Sigmoid colon (tissue), 4 donors: Measurements from ENCODE around the gene SRSF2.

ENCODE experiments used
- EP300 ChIP-seq, 4 donors: sonication (generic); formaldehyde crosslinking; IDR thresholded peaks; one replicate each; pipeline ENCODE4 v1.6.1; 2017; ENCODE audit warnings: antibody characterized with exemption in 4 of 4
- POLR2A ChIP-seq, 2 donors: fragments of 450-650 bp; IDR thresholded peaks; one replicate each; pipeline ENCODE4 v1.6.1; 2016; ENCODE audit warnings: antibody characterized with exemption in 2 of 2, mild to moderate bottlenecking in 2 of 2, moderate library complexity in 2 of 2
- POLR2AphosphoS5 ChIP-seq, 4 donors: sonication (generic); formaldehyde crosslinking; IDR thresholded peaks; one replicate each; pipeline ENCODE4 v1.6.1; 2017; ENCODE audit warnings: antibody characterized with exemption in 4 of 4
- TF ChIP-seq, protein P1 (sequence below), 4 experiments: fragments of 450-650 bp in 3 of 4; fragments of 200-600 bp in 1 of 4; IDR thresholded peaks; one replicate each; pipeline ENCODE4 v1.5.1; 2016 to 2019; ENCODE audit warnings: antibody characterized with exemption in 4 of 4, mild to moderate bottlenecking in 3 of 4, moderate library complexity in 2 of 4

DNA sequence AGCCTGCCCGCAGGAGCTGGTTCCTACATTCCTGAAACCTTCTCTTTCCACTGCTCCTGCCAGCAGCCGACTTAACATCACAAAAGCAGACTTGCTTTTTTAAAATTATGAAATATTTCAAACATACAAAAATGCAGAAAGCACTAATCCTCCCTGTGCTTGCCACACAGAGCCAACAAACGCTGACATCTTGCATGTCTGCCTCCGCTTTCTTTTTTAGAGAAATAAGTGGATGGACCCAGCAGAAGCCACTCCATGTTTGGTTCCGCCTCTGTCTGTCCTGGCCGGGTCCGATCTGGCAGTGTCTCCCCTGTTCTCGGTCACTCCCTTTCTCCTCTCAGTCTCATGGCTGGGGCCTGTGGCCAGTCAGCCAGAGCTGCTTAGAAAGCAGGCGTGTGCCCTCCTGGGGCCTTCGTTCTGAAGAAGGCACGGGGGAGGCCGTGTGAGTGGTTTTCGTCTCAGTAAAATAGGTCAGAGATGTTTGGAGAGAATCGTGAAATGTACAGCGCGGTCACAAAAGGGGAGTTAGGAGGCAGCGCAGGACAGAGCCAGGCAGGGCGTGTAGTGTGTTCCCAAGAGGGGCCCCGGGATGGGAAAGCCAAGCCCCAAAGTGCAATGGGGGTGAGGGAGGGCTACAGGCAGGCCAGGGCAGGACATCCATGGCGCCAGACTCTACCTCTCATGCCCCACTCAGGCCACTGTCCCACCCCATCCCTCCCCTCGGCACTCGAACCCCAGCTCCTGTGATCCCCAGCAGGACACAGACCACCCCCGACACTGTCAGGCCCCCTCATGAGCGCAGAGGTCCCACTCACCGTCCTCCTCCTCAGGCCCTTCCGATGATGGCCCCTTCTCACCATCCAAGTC lies 49.6 kb downstream of the SRSF2 start:
- TF ChIP-seq, protein P1, sequence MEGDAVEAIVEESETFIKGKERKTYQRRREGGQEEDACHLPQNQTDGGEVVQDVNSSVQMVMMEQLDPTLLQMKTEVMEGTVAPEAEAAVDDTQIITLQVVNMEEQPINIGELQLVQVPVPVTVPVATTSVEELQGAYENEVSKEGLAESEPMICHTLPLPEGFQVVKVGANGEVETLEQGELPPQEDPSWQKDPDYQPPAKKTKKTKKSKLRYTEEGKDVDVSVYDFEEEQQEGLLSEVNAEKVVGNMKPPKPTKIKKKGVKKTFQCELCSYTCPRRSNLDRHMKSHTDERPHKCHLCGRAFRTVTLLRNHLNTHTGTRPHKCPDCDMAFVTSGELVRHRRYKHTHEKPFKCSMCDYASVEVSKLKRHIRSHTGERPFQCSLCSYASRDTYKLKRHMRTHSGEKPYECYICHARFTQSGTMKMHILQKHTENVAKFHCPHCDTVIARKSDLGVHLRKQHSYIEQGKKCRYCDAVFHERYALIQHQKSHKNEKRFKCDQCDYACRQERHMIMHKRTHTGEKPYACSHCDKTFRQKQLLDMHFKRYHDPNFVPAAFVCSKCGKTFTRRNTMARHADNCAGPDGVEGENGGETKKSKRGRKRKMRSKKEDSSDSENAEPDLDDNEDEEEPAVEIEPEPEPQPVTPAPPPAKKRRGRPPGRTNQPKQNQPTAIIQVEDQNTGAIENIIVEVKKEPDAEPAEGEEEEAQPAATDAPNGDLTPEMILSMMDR (IDR thresholded peaks at IDR 0.05) = no peak
- TF ChIP-seq POLR2AphosphoS5 (IDR thresholded peaks at IDR 0.05) = peak; percentile 52 to 86 (median 74)
- peak in 1 of 2 donors; percentile 23 for TF ChIP-seq POLR2A (IDR thresholded peaks at IDR 0.05)
- TF ChIP-seq EP300 (IDR thresholded peaks at IDR 0.05) = peak in 1 of 4 donors; percentile 80
